ENCODE measurements around the gene TK1. TPM values are rescaled to one million over a fixed set of nuclear protein-coding genes. Genes with fewer than 3 reads are reported as not detected.

TK1 gene
- total and polyA plus RNA-seq, 2 donors from 2014 or later, result 9.3 to 12.7 TPM

GRCh38 chr17:78183916-78184315 lies 2.9 kb downstream of the TK1 start:
- Histone ChIP-seq H3K4me1 (ENCODE audit: control insufficient read depth in 2 of 3, insufficient read depth in 2 of 3, low read depth in 1 of 3, low read length in 3 of 3) (peaks cover 0 to 20% (median 20%) of the 10 kb centered on the region in 3 donors), H3K36me3 (ENCODE audit: control insufficient read depth in 2 of 3, insufficient read depth in 3 of 3, low read length in 3 of 3) (no peaks in the 10 kb centered on the region), H3K27ac (ENCODE audit: low read depth in 2 of 2, low read length in 2 of 2) (peak overlapping the region; percentile 75 to 86), H3K4me3 (ENCODE audit: low read length in 3 of 3) (no peak overlapping the region), H3K27me3 (ENCODE audit: control insufficient read depth, insufficient read depth, low read length) (no peaks in the 10 kb centered on the region), H3K9ac (ENCODE audit: low read length in 3 of 3) (peak overlapping the region in 1 of 3 donors; percentile 56), H3K9me3 (ENCODE audit: control insufficient read depth in 2 of 3, insufficient read depth in 1 of 3, low read length in 3 of 3) (no peaks in the 10 kb centered on the region)
- FAIRE-seq (no peak), DNase-seq (no peak)
- TF ChIP-seq CTCF (IDR thresholded peaks at IDR 0.05; ENCODE audit: borderline replicate concordance, extremely low read depth, insufficient read depth), result no peak
- intact Hi-C loops (cut with DNase I), result no loop called here

DNA sequence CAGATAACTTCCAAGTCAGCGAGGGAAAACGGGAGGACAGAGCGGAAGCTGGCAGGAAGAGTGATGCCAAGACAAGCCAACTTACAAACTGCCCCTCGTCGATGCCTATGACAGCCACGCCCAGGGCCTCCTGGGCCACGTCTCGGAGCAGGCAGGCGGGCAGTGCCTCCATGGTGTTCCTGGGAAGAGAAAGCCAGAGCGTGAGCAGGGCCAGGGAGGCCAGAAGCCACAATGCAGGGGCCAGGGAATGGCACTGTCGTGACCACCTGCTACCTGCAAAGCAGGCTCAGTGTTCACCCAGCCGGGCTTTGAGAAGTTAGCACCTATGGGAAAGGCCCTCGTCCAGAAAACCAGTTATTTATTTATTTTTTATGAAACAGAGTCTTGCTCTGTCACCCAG lies 4.3 kb downstream of the TK1 start:
- H3K9me3 ChIP-seq (ENCODE audit: control insufficient read depth in 2 of 3, insufficient read depth in 1 of 3, low read length in 3 of 3), result no peaks in the 10 kb centered on the region
- H3K4me1 ChIP-seq (ENCODE audit: control insufficient read depth in 2 of 3, insufficient read depth in 2 of 3, low read depth in 1 of 3, low read length in 3 of 3), result peaks cover 0 to 24% (median 18%) of the 10 kb centered on the region in 3 donors
- no peak overlapping the region for H3K27ac ChIP-seq (ENCODE audit: low read depth in 2 of 2, low read length in 2 of 2)
- intact Hi-C loops (cut with DNase I), result no loop called here
- no peaks in the 10 kb centered on the region for H3K27me3 ChIP-seq (ENCODE audit: control insufficient read depth, insufficient read depth, low read length)
- DNase-seq (no peak), FAIRE-seq (no peak)
- no peak overlapping the region for H3K4me3 ChIP-seq (ENCODE audit: low read length in 3 of 3)
- TF ChIP-seq CTCF (IDR thresholded peaks at IDR 0.05; ENCODE audit: borderline replicate concordance, extremely low read depth, insufficient read depth), result no peak
- H3K36me3 ChIP-seq (ENCODE audit: control insufficient read depth in 2 of 3, insufficient read depth in 3 of 3, low read length in 3 of 3), result no peaks in the 10 kb centered on the region
- H3K9ac ChIP-seq (ENCODE audit: low read length in 3 of 3), result no peak overlapping the region

DNA sequence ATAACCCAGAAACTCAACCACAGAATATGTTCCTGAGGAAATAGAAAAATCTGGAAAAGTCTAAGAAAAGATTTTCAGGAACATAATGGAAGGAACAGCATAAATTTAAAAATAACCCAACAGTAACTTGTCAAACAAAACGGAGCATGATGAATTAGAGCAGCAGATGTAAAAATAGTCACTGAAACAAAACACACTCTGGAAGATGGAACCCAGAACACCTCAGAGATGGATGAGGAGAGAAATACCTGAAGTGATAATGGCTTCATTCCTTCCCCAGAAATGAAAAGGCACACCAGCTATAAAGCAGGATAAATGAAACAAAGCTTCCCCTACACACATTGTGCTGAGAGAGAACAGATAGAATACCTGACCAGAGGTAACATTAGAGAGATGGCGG lies 6.3 kb downstream of the TK1 start:
- intact Hi-C loops (cut with DNase I), result no loop called here
- DNase-seq, result no peak
- peaks cover 0 to 41% (median 27%) of the 10 kb centered on the region in 3 donors for H3K4me1 ChIP-seq (ENCODE audit: control insufficient read depth in 2 of 3, insufficient read depth in 2 of 3, low read depth in 1 of 3, low read length in 3 of 3)
- no peak for TF ChIP-seq CTCF (IDR thresholded peaks at IDR 0.05; ENCODE audit: borderline replicate concordance, extremely low read depth, insufficient read depth)
- peak overlapping the region in 1 of 2 donors; percentile 82 for H3K27ac ChIP-seq (ENCODE audit: low read depth in 2 of 2, low read length in 2 of 2)
- no peaks in the 10 kb centered on the region for H3K36me3 ChIP-seq (ENCODE audit: control insufficient read depth in 2 of 3, insufficient read depth in 3 of 3, low read length in 3 of 3)
- no peaks in the 10 kb centered on the region for H3K27me3 ChIP-seq (ENCODE audit: control insufficient read depth, insufficient read depth, low read length)
- H3K4me3 ChIP-seq (ENCODE audit: low read length in 3 of 3), result no peak overlapping the region
- no peak overlapping the region for H3K9ac ChIP-seq (ENCODE audit: low read length in 3 of 3)
- no peak for FAIRE-seq
- no peaks in the 10 kb centered on the region for H3K9me3 ChIP-seq (ENCODE audit: control insufficient read depth in 2 of 3, insufficient read depth in 1 of 3, low read length in 3 of 3)

DNA sequence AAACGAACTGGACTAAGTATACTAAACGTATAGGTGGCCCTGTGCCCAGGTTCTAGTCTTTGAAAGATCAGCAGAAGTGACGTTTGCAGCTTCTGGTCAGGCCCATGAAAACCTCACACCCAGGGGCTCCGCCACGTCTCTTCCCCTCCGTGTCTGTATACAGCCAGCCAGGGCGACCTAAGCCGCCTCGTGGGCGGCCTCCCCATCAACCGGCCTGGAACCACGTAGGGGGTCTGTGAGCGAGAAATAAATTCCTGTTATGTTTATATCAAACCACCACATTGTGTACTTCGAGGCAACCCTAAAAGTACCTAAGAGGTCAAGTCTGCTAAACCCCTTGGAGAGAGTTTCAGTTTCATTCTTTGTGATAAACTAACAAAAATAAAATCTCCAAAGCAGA lies 6.8 kb downstream of the TK1 start:
- FAIRE-seq (no peak), DNase-seq (no peak)
- TF ChIP-seq CTCF (IDR thresholded peaks at IDR 0.05; ENCODE audit: borderline replicate concordance, extremely low read depth, insufficient read depth), result no peak
- Histone ChIP-seq H3K4me1 (ENCODE audit: control insufficient read depth in 2 of 3, insufficient read depth in 2 of 3, low read depth in 1 of 3, low read length in 3 of 3) (peaks cover 0 to 45% (median 31%) of the 10 kb centered on the region in 3 donors), H3K4me3 (ENCODE audit: low read length in 3 of 3) (peak overlapping the region in 1 of 3 donors; percentile 35), H3K36me3 (ENCODE audit: control insufficient read depth in 2 of 3, insufficient read depth in 3 of 3, low read length in 3 of 3) (no peaks in the 10 kb centered on the region), H3K9me3 (ENCODE audit: control insufficient read depth in 2 of 3, insufficient read depth in 1 of 3, low read length in 3 of 3) (no peaks in the 10 kb centered on the region), H3K9ac (ENCODE audit: low read length in 3 of 3) (peak overlapping the region in 1 of 3 donors; percentile 34), H3K27ac (ENCODE audit: low read depth in 2 of 2, low read length in 2 of 2) (peak overlapping the region; percentile 76 to 82), H3K27me3 (ENCODE audit: control insufficient read depth, insufficient read depth, low read length) (no peaks in the 10 kb centered on the region)
- intact Hi-C loops (cut with DNase I), result no loop called here

Data from kidney (tissue), 14 donors.